ENCODE measurements around the gene DHRS4. TPM values are rescaled to one million over a fixed set of nuclear protein-coding genes. Genes with fewer than 3 reads are reported as not detected.

The DHRS4 gene
- total and polyA plus RNA-seq, 2 of the 13 experiments (the other 11 are each of a cell fraction or from before 2014, with no cell fraction given), result 23.9 to 45.1 TPM

GRCh38 chr14:23988607-23989363 is 35.2 kb downstream of the DHRS4 start, which contains the start of gene DHRS4L2 (continued):
- peak; percentile 88 for TF ChIP-seq HNF1B (CRISPR knock-in tag; IDR thresholded peaks at IDR 0.05)
- TF ChIP-seq ZNF546 (CRISPR knock-in tag; conservative IDR thresholded peaks at IDR 0.05), result peak; percentile 92; the same call in 1 of the 2 replicates
- peak; percentile 90 for TF ChIP-seq ZNF746 (CRISPR knock-in tag; IDR thresholded peaks at IDR 0.05)
- TF ChIP-seq ZNF337 (CRISPR knock-in tag; IDR thresholded peaks at IDR 0.05; ENCODE audit: borderline replicate concordance, low read depth), result peak; percentile 88; the same call in 1 of the 2 replicates
- peak; percentile 81 for TF ChIP-seq ZNF501 (CRISPR knock-in tag; IDR thresholded peaks at IDR 0.05)
- TF ChIP-seq FOXA3 (CRISPR knock-in tag; IDR thresholded peaks at IDR 0.05), result peak; percentile 29; the same call in 1 of the 2 replicates
- TF ChIP-seq SP4 (CRISPR knock-in tag; IDR thresholded peaks at IDR 0.05), result peak; percentile 94
- peak; percentile 89 for TF ChIP-seq ZNF616 (CRISPR knock-in tag; IDR thresholded peaks at IDR 0.05; ENCODE audit: low read depth)
- peak; percentile 85; the same call in 1 of the 2 replicates for TF ChIP-seq ZNF768 (CRISPR knock-in tag; IDR thresholded peaks at IDR 0.05)
- TF ChIP-seq DPF2 (CRISPR knock-in tag; IDR thresholded peaks at IDR 0.05; ENCODE audit: borderline replicate concordance, low read depth), result 0 out of 2 replicates have a peak, but pooled peaks have one; percentile 19
- 0 out of 2 replicates have a peak, but pooled peaks have one; percentile 16 for TF ChIP-seq HMG20A (CRISPR knock-in tag; IDR thresholded peaks at IDR 0.05; ENCODE audit: borderline replicate concordance)
- TF ChIP-seq HNF4A (CRISPR knock-in tag; IDR thresholded peaks at IDR 0.05), result peak; percentile 35
- peak; percentile 99 for TF ChIP-seq EEA1 (CRISPR knock-in tag; IDR thresholded peaks at IDR 0.05; ENCODE audit: borderline replicate concordance)
- peak; percentile 95 for TF ChIP-seq ZNF44 (CRISPR knock-in tag; IDR thresholded peaks at IDR 0.05)
- TF ChIP-seq SAP130 (CRISPR knock-in tag; IDR thresholded peaks at IDR 0.05; ENCODE audit: low read depth), result peak; percentile 91
- TF ChIP-seq ZNF790 (CRISPR knock-in tag; IDR thresholded peaks at IDR 0.05; ENCODE audit: borderline replicate concordance), result peak; percentile 84; the same call in 1 of the 2 replicates
- TF ChIP-seq POLR2G (IDR thresholded peaks at IDR 0.05; ENCODE audit: low read depth, low read length), result peak; percentile 81
- peak; percentile 91 for TF ChIP-seq NFATC3 (CRISPR knock-in tag; IDR thresholded peaks at IDR 0.05)
- peak; percentile 97 for TF ChIP-seq SALL1 (CRISPR knock-in tag; IDR thresholded peaks at IDR 0.05)
- TF ChIP-seq FOXO1 (CRISPR knock-in tag; IDR thresholded peaks at IDR 0.05), result peak; percentile 32; the same call in 1 of the 2 replicates
- TF ChIP-seq ZNF781 (CRISPR knock-in tag; IDR thresholded peaks at IDR 0.05; ENCODE audit: borderline replicate concordance, not compliant biosample characterization), result peak; percentile 72
- TF ChIP-seq ERF (CRISPR knock-in tag; IDR thresholded peaks at IDR 0.05), result peak; percentile 62; the same call in 1 of the 2 replicates
- TF ChIP-seq DMAP1 (CRISPR knock-in tag; IDR thresholded peaks at IDR 0.05), result peak; percentile 48; the same call in 1 of the 2 replicates
- peak; percentile 80; the same call in 1 of the 2 replicates for TF ChIP-seq ZNF724P (CRISPR knock-in tag; IDR thresholded peaks at IDR 0.05; ENCODE audit: borderline replicate concordance)
- peak; percentile 68; the same call in 1 of the 2 replicates for TF ChIP-seq THAP11 (CRISPR knock-in tag; IDR thresholded peaks at IDR 0.05)
